Testis (tissue), 3 donors: Measurements from ENCODE around the gene KRTAP5-8. TPM values are rescaled to one million over a fixed set of nuclear protein-coding genes. Genes with fewer than 3 reads are reported as not detected.
A peak's percentile ranks its signal among the peaks of the same experiment; 100 is the strongest.

Source experiments
- DNase-seq: peaks from one replicate; pipeline ENCODE4 v3.0.0-alpha.2; 2019
- H3K27ac ChIP-seq, 2 donors: fragments of 200-600 bp; sonication (generic); one replicate each; pipeline ENCODE4 v1.5.1; 2019
- H3K27me3 ChIP-seq: fragments of 200-600 bp; sonication (generic); one replicate; pipeline ENCODE4 v1.5.1; 2019
- H3K36me3 ChIP-seq: fragments of 200-600 bp; sonication (generic); one replicate; pipeline ENCODE4 v1.5.1; 2017; ENCODE audit warnings: low read depth; ENCODE audit errors: missing control alignments
- H3K4me1 ChIP-seq: fragments of 200-600 bp; sonication (generic); one replicate; pipeline ENCODE4 v1.5.1; 2019
- H3K4me3 ChIP-seq, 2 donors: fragments of 200-600 bp; sonication (generic); one replicate each; pipeline ENCODE4 v1.5.1; 2017 to 2019
- H3K9me3 ChIP-seq: fragments of 200-600 bp; sonication (generic); one replicate; pipeline ENCODE4 v1.5.1; 2017
- POLR2A ChIP-seq: fragments of 450-650 bp; IDR thresholded peaks from one replicate; pipeline ENCODE4 v1.6.1; 2017; ENCODE audit warnings: antibody characterized with exemption, mild to moderate bottlenecking, moderate library complexity
- WGBS, 2 donors: methylation state at CpG; one replicate each; pipeline ENCODE4 v1.1.5; 2018; 5-methylcytosine and 5-hydroxymethylcytosine counted together
- intact Hi-C: fragments of 100-400 bp; cut with DNase I; formaldehyde crosslinking; loops from one replicate; pipeline ENCODE4 v1.15.1; 2023; ENCODE audit warnings: low total_unique reads
- polyA plus RNA-seq: library from polyadenylated mRNA; stranded (reverse); fragments of 350-450 nt; fragmentation: Illumina TruSeq; extraction: RNeasy Lipid Tissue Mini Kit (QIAGEN cat#74804); gene quantifications from one replicate; pipeline ENCODE4 v1.2.3, GENCODE V29; 2014; ENCODE audit warnings: low read depth, low replicate concordance; ENCODE audit not compliant: insufficient read depth
- total RNA-seq, 2 donors: library from RNA; depleted of rRNA; stranded (reverse); fragments of >200 nt; gene quantifications; one replicate each; pipeline ENCODE4 v1.2.3, GENCODE V29; 2016
- TF ChIP-seq, protein P1 (sequence below), 3 experiments: fragments of 450-650 bp in 2 of 3; fragments of 200-600 bp in 1 of 3; sonication (generic) in 1 of 3; IDR thresholded peaks; one replicate each; pipeline ENCODE4 v1.5.1; 2016 to 2019; ENCODE audit warnings: antibody characterized with exemption in 3 of 3, mild to moderate bottlenecking in 2 of 3, moderate library complexity in 1 of 3

Gene KRTAP5-8
- total and polyA plus RNA-seq, 3 donors from 2014 or later, result 0.39 to 1.1 TPM; not detected in 1

DNA sequence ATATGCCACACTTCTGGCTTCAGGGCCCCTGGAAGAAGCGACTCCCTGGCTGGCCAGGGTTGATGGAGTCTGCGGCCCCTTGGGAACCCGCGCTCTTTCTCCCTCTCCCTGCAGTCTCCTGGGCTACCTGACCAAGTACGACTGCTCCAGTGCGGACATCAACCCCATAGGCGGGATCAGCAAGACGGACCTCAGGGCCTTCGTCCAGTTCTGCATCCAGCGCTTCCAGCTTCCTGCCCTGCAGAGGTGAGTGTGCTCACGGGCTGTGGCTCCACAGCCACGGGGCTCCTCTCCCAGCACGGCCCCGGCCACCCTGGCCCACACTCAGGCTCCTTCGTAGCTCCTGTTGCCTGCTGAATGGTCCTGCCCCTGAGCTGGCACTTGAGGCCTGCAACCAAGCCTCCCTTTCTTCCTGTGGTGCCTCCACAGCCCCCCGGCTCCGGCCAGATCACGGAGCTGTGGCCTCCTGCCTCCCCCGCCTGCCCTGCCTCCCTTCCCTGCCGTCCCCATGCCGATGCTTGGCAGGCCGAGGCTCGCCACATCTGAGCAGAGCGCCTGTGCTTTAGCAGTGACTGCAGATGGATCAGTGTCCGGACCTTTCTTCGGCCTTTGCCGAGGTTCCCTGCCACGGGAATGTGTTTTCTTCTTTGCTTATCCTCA lies 47.0 kb upstream of the KRTAP5-8 start:
- H3K4me3 ChIP-seq, result no peak overlapping the region
- intact Hi-C loops, result no loop called here
- no peak for TF ChIP-seq POLR2A
- TF ChIP-seq, protein P1, sequence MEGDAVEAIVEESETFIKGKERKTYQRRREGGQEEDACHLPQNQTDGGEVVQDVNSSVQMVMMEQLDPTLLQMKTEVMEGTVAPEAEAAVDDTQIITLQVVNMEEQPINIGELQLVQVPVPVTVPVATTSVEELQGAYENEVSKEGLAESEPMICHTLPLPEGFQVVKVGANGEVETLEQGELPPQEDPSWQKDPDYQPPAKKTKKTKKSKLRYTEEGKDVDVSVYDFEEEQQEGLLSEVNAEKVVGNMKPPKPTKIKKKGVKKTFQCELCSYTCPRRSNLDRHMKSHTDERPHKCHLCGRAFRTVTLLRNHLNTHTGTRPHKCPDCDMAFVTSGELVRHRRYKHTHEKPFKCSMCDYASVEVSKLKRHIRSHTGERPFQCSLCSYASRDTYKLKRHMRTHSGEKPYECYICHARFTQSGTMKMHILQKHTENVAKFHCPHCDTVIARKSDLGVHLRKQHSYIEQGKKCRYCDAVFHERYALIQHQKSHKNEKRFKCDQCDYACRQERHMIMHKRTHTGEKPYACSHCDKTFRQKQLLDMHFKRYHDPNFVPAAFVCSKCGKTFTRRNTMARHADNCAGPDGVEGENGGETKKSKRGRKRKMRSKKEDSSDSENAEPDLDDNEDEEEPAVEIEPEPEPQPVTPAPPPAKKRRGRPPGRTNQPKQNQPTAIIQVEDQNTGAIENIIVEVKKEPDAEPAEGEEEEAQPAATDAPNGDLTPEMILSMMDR (IDR thresholded peaks at IDR 0.05), result no peak
- H3K36me3 ChIP-seq, result no peaks in the 10 kb centered on the region
- no peak for DNase-seq
- no peak overlapping the region for H3K27ac ChIP-seq
- H3K9me3 ChIP-seq, result no peaks in the 10 kb centered on the region
- no peaks in the 10 kb centered on the region for H3K27me3 ChIP-seq
- 95 to 96% methylated on average over 21 to 28 of the region's 28 CpGs for WGBS, 2 donors
- H3K4me1 ChIP-seq, result peaks cover 5% of the 10 kb centered on the region

DNA sequence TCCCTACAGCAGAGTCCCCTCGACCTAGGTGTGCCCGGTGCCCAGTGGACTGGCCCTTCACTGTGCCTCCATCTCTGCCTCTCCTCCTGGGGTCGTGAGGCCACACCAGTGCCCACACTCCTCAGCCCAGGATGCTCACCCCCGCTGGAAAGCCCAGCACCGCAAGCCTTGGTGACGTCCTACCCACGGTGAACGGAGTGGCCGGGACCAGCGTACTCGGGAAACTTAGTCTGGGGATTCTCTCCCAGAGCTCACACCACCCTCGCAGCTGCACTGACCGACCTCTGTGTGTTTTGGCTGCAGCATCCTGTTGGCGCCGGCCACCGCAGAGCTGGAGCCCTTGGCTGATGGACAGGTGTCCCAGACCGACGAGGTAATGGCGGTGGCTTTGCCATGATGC lies 46.3 kb upstream of the KRTAP5-8 start:
- no peak for TF ChIP-seq POLR2A
- TF ChIP-seq, protein P1 (IDR thresholded peaks at IDR 0.05), result no peak
- Histone ChIP-seq H3K9me3 (no peaks in the 10 kb centered on the region), H3K36me3 (no peaks in the 10 kb centered on the region), H3K4me3 (no peak overlapping the region), H3K27me3 (no peaks in the 10 kb centered on the region), H3K4me1 (peaks cover 5% of the 10 kb centered on the region), H3K27ac (no peak overlapping the region)
- 87 to 96% methylated on average over 4 to 19 of the region's 19 CpGs for WGBS, 2 donors
- peak; percentile 9 for DNase-seq
- intact Hi-C loops, result no loop called here

DNA sequence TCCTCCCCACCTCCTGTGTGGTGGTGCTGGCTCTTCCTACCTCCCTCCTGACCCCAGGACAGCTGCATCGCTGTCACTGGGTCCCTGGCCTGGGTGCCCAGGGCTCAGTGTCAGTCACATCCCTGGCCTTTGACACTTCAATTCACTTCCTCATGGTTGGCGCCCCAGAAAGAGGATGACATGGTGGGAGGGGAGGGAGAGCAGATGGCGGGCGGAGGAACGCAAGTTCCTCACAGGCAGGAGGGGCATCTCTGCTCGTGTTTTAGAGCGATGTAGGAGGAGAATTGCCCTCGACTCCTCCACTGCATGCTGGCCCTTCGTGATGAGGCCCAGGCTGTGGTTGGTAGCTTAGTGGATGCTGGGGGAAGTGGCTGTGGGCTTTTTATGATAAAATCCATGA lies 45.9 kb upstream of the KRTAP5-8 start:
- H3K36me3 ChIP-seq, result no peaks in the 10 kb centered on the region
- WGBS, 2 donors, result 93 to 97% methylated on average over 9 of the region's 9 CpGs

DNA sequence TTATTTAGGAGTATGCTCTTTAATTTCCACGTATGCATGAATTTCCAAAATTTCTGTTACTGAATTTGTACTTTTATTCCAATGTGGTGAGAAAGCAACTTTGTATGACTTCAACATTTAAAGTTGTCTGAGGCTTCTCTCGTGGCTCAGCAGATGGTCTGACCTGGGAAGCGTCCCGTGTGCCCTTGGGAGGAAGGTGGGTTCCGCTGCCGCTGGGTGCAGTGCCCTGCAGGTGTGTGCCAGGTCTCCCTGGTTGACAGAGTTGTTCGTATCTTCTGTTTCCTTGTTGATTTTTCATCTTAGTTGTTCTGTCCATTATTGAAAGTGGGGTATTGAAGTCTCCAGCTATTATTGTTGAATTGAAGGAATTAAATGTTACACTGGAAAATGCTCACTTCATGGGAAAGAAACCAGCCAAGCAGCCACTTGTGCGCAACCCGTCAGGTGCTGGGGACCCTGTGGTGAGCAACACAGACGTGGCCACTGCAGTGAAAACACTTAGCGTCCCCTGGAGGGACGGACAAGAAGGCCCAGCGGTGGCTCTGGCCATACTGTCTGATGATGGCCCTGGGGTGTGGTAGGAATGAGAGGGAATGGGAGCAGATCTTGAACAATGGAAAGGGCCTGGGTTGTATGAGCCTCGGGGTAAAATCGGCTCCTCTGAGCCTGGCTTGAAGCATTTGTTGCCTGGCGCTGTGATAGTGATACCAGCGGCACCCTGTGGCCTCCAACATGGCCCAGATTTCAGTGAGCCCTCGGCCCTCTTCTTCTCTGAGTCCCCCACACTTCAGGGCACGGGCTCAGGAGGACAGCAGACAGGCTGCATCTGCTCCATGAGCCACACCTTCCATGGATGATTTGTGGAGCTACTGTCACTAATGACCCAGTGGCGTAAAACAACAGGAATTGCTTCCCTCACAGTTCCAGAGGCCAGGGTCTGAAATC lies 42.3 kb upstream of the KRTAP5-8 start:
- no peak for TF ChIP-seq POLR2A
- TF ChIP-seq, protein P1 (IDR thresholded peaks at IDR 0.05), result no peak
- H3K36me3 ChIP-seq, result no peaks in the 10 kb centered on the region
- intact Hi-C loops, result no loop called here
- H3K27me3 ChIP-seq, result no peaks in the 10 kb centered on the region
- H3K4me1 ChIP-seq, result no peaks in the 10 kb centered on the region
- WGBS, 2 donors, result 94 to 95% methylated on average over 18 to 20 of the region's 20 CpGs
- DNase-seq, result peak; percentile 4
- no peak overlapping the region for H3K27ac ChIP-seq
- no peak overlapping the region for H3K4me3 ChIP-seq
- no peaks in the 10 kb centered on the region for H3K9me3 ChIP-seq

More for the DNA sequence above, 45.9 kb upstream of the KRTAP5-8 start:
- no peak overlapping the region for H3K4me3 ChIP-seq
- TF ChIP-seq, protein P1 (IDR thresholded peaks at IDR 0.05), result no peak
- DNase-seq, result peak; percentile 2
- H3K27ac ChIP-seq, result no peak overlapping the region
- intact Hi-C loops, result no loop called here
- H3K4me1 ChIP-seq, result peaks cover 5% of the 10 kb centered on the region
- no peaks in the 10 kb centered on the region for H3K9me3 ChIP-seq
- no peaks in the 10 kb centered on the region for H3K27me3 ChIP-seq
